Lower lobe of right lung (tissue), 2 donors: Measurements from ENCODE around the gene BICD1. TPM values are rescaled to one million over a fixed set of nuclear protein-coding genes. Genes with fewer than 3 reads are reported as not detected.

Source experiments
- ATAC-seq, 2 donors: fragments of 200-7000 bp; cut with Tn5 transposase; one replicate each; pipeline ENCODE4 v1.9.1; 2020 to 2022; ENCODE audit warnings: mild to moderate bottlenecking in 2 of 2, moderate library complexity in 2 of 2
- DNase-seq: peaks from one replicate; pipeline ENCODE4 v3.0.0-alpha.2; 2020
- H3K27ac ChIP-seq: fragments of 200-600 bp; one replicate; pipeline ENCODE4 v1.8.0; 2022
- H3K27me3 ChIP-seq: fragments of 200-600 bp; one replicate; pipeline ENCODE4 v1.8.0; 2022; ENCODE audit warnings: low read depth
- H3K36me3 ChIP-seq: fragments of 200-600 bp; one replicate; pipeline ENCODE4 v1.8.0; 2022; ENCODE audit warnings: mild to moderate bottlenecking
- H3K4me1 ChIP-seq: fragments of 200-600 bp; one replicate; pipeline ENCODE4 v1.8.0; 2022
- H3K4me3 ChIP-seq: fragments of 200-600 bp; one replicate; pipeline ENCODE4 v1.8.0; 2022; ENCODE audit warnings: mild to moderate bottlenecking
- H3K9me3 ChIP-seq: fragments of 200-600 bp; one replicate; pipeline ENCODE4 v1.8.0; 2022
- CTCF ChIP-seq: fragments of 200-600 bp; IDR thresholded peaks from one replicate; pipeline ENCODE4 v1.8.0; 2022; ENCODE audit warnings: antibody characterized with exemption, mild to moderate bottlenecking
- intact Hi-C: fragments of 100-400 bp; cut with DNase I; formaldehyde crosslinking; loops from one replicate; pipeline ENCODE4 v1.11.0; 2022
- total RNA-seq: library from RNA; stranded (reverse); fragmentation: NEBNext Ultra II Directional; extraction: Animal tissue kit (Norgen Biotek cat#: 25700); gene quantifications from one replicate; pipeline ENCODE4 v1.2.1, GENCODE V29; 2021
- donor health status: DM: no; HTN: yes; CAD: no; lungs with severe emphysema.

Gene BICD1
- total RNA-seq, 1 donor from 2014 or later = 11.0 TPM

GRCh38 chr12:32407795-32408194, 301.1 kb downstream of the BICD1 start:
- DNase-seq = no peak
- no peaks in the 10 kb centered on the region for H3K36me3 ChIP-seq
- intact Hi-C loops = no loop called here
- H3K27me3 ChIP-seq = no peaks in the 10 kb centered on the region
- ATAC-seq = no peak
- no peak overlapping the region for H3K4me3 ChIP-seq
- H3K27ac ChIP-seq = no peak overlapping the region
- no peaks in the 10 kb centered on the region for H3K9me3 ChIP-seq
- no peak for TF ChIP-seq CTCF
- peaks cover 10% of the 10 kb centered on the region for H3K4me1 ChIP-seq

- ATAC-seq (no peak), DNase-seq (no peak)
- Histone ChIP-seq H3K27me3 (no peaks in the 10 kb centered on the region), H3K4me1 (no peaks in the 10 kb centered on the region), H3K4me3 (no peak overlapping the region), H3K9me3 (no peaks in the 10 kb centered on the region), H3K27ac (no peak overlapping the region), H3K36me3 (no peaks in the 10 kb centered on the region)
- intact Hi-C loops = no loop called here
- TF ChIP-seq CTCF = no peak
Observed at GRCh38 chr12:32413412-32413811, 306.8 kb downstream of the BICD1 start.

- DNase-seq (no peak), ATAC-seq (no peak)
- Histone ChIP-seq H3K9me3 (no peaks in the 10 kb centered on the region), H3K4me3 (no peak overlapping the region), H3K36me3 (no peaks in the 10 kb centered on the region), H3K27me3 (no peaks in the 10 kb centered on the region), H3K4me1 (peaks cover 21% of the 10 kb centered on the region), H3K27ac (no peak overlapping the region)
- TF ChIP-seq CTCF = no peak
- intact Hi-C loops = no loop called here
Observed at GRCh38 chr12:32418221-32418620, 311.6 kb downstream of the BICD1 start.

- Histone ChIP-seq H3K27ac (no peak overlapping the region), H3K27me3 (no peaks in the 10 kb centered on the region), H3K4me1 (peaks cover 25% of the 10 kb centered on the region), H3K9me3 (no peaks in the 10 kb centered on the region), H3K36me3 (no peaks in the 10 kb centered on the region), H3K4me3 (no peak overlapping the region)
- intact Hi-C loops = no loop called here
- ATAC-seq (peak; percentile 46 to 54), DNase-seq (no peak)
- TF ChIP-seq CTCF = no peak
Observed at GRCh38 chr12:32418903-32419519, 312.4 kb downstream of the BICD1 start.

GRCh38 chr12:32419520-32419960, 312.9 kb downstream of the BICD1 start:
- ATAC-seq (peak; percentile 69 to 86), DNase-seq (peak; percentile 73)
- Histone ChIP-seq H3K4me1 (peaks cover 25% of the 10 kb centered on the region), H3K27me3 (no peaks in the 10 kb centered on the region), H3K36me3 (no peaks in the 10 kb centered on the region), H3K4me3 (no peak overlapping the region), H3K27ac (no peak overlapping the region), H3K9me3 (no peaks in the 10 kb centered on the region)
- intact Hi-C loops = no loop called here
- no peak for TF ChIP-seq CTCF
